Endodermal cell (in vitro differentiated cells): ENCODE results near the gene SLC2A4. TPM values are rescaled to one million over a fixed set of nuclear protein-coding genes. Genes with fewer than 3 reads are reported as not detected.
A peak's percentile ranks its signal among the peaks of the same experiment; 100 is the strongest.

ENCODE experiments used
- DNase-seq: peaks from one replicate; pipeline ENCODE4 v3.0.0-alpha.2; 2017
- H3K27ac ChIP-seq: 2 replicates; pipeline ENCODE4 v1.5.1; 2013; ENCODE audit warnings: mild to moderate bottlenecking, low read depth, low read length, moderate library complexity
- H3K27me3 ChIP-seq: 2 replicates; pipeline ENCODE4 v1.6.1; 2013; ENCODE audit warnings: mild to moderate bottlenecking, low read length, moderate library complexity; ENCODE audit not compliant: insufficient read depth, control insufficient read depth, poor library complexity, severe bottlenecking
- H3K36me3 ChIP-seq: 2 replicates; pipeline ENCODE4 v1.7.0; 2013; ENCODE audit warnings: mild to moderate bottlenecking, low read length, moderate library complexity; ENCODE audit not compliant: control insufficient read depth, insufficient read depth
- H3K4me1 ChIP-seq: one replicate; pipeline ENCODE4 v1.7.0; 2013; ENCODE audit warnings: low read length; ENCODE audit not compliant: control insufficient read depth, insufficient read depth
- H3K4me3 ChIP-seq: 2 replicates; pipeline ENCODE4 v1.5.1; 2013; ENCODE audit warnings: mild to moderate bottlenecking, low read length, moderate library complexity
- H3K9ac ChIP-seq: 2 replicates; pipeline ENCODE4 v1.6.1; 2013; ENCODE audit warnings: mild to moderate bottlenecking, low read length, moderate library complexity; ENCODE audit not compliant: poor library complexity, severe bottlenecking; ENCODE audit errors: extremely low read depth
- H3K9me3 ChIP-seq: 2 replicates; pipeline ENCODE4 v1.6.1; 2013; ENCODE audit warnings: mild to moderate bottlenecking, low read length, moderate library complexity; ENCODE audit not compliant: control insufficient read depth
- H3K27ac Mint-ChIP-seq: 2 replicates; pipeline ENCODE4 v1.8.0; 2020; ENCODE audit warnings: mixed read lengths
- H3K27me3 Mint-ChIP-seq: 2 replicates; pipeline ENCODE4 v1.8.0; 2021; ENCODE audit warnings: mild to moderate bottlenecking, mixed read lengths; ENCODE audit not compliant: insufficient read depth
- H3K36me3 Mint-ChIP-seq: 2 replicates; pipeline ENCODE4 v1.8.0; 2020; ENCODE audit warnings: low read depth, mixed read lengths
- H3K4me1 Mint-ChIP-seq: 2 replicates; pipeline ENCODE4 v1.8.0; 2020; ENCODE audit warnings: mixed read lengths
- H3K4me3 Mint-ChIP-seq: 2 replicates; pipeline ENCODE4 v1.8.0; 2020; ENCODE audit warnings: mild to moderate bottlenecking, moderate library complexity, mixed read lengths
- H3K9me3 Mint-ChIP-seq: 2 replicates; pipeline ENCODE4 v1.8.0; 2020; ENCODE audit warnings: mild to moderate bottlenecking, mixed read lengths
- WGBS, 2 experiments: methylation state at CpG; one replicate each; pipeline versions ENCODE4 v1.1.5 to v1.1.7; 2013; ENCODE audit warnings: missing lambda C conversion rate in 2 of 2, mixed read lengths in 1 of 2; ENCODE audit not compliant: insufficient coverage in 1 of 2, insufficient read length in 1 of 2; 5-methylcytosine and 5-hydroxymethylcytosine counted together
- total RNA-seq, 2 donors: library from RNA; stranded (reverse); fragmentation: NEBNext Ultra II Directional in 1 of 2; extraction: Animal tissue kit (Norgen Biotek cat#: 25700) in 1 of 2; gene quantifications; 2 replicates in 1 of 2; 3 replicates in 1 of 2; pipeline ENCODE4 v1.2.1, GENCODE V29; 2021
- TF ChIP-seq, protein P1 (sequence below): fragments of 200-600 bp; sonication (generic); conservative IDR thresholded peaks from 2 replicates; pipeline ENCODE4 v1.5.0; 2021; ENCODE audit warnings: antibody characterized with exemption, mild to moderate bottlenecking

Gene SLC2A4
- total RNA-seq, 2 donors from 2014 or later, result 2.2 to 5.4 TPM

DNA sequence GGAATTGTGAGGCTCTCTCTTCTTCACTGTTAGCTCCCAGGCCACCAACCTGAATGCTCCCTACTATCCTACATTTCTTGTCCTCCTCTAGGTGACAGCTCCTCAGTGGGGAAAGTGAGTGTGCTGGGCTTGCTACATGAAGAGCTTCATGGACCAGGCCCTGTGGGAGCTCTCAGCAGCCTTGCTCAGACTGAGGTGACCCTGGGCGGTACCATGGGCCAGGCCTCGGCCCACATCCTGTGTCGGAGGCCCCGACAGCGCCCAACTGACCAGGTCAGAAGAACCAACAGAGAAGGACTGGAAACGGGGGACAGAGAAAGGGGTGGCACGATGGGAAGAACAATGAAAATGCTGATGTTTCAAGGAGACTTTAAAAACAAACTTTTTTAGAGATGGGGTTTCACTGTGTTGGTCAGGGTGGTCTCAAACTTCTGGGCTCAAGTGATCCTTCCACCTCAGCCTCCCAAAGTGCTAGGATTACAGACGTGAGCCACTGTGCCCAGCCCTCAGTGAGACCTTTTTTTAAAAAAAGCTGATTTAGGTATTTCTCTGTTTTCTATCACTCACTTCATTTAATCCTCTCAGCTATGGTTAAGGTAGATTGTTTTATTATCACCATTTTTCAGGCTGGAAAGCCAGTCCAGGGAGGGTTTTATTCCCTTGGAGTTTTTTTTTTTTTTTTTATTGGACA, 24.6 kb upstream of the SLC2A4 start:
- peaks cover 7% of the 10 kb centered on the region for H3K4me1 Mint-ChIP-seq
- H3K27ac Mint-ChIP-seq, result no peak overlapping the region
- H3K9me3 Mint-ChIP-seq, result no peaks in the 10 kb centered on the region
- TF ChIP-seq, protein P1, sequence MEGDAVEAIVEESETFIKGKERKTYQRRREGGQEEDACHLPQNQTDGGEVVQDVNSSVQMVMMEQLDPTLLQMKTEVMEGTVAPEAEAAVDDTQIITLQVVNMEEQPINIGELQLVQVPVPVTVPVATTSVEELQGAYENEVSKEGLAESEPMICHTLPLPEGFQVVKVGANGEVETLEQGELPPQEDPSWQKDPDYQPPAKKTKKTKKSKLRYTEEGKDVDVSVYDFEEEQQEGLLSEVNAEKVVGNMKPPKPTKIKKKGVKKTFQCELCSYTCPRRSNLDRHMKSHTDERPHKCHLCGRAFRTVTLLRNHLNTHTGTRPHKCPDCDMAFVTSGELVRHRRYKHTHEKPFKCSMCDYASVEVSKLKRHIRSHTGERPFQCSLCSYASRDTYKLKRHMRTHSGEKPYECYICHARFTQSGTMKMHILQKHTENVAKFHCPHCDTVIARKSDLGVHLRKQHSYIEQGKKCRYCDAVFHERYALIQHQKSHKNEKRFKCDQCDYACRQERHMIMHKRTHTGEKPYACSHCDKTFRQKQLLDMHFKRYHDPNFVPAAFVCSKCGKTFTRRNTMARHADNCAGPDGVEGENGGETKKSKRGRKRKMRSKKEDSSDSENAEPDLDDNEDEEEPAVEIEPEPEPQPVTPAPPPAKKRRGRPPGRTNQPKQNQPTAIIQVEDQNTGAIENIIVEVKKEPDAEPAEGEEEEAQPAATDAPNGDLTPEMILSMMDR, result no peak
- WGBS, 2 experiments, result 93 to 97% methylated on average over 7 to 8 of the region's 8 CpGs
- no peaks in the 10 kb centered on the region for H3K9me3 ChIP-seq
- peaks cover 17% of the 10 kb centered on the region for H3K27me3 ChIP-seq
- no peaks in the 10 kb centered on the region for H3K4me1 ChIP-seq
- H3K9ac ChIP-seq, result no peak overlapping the region
- no peak overlapping the region for H3K4me3 Mint-ChIP-seq
- no peak overlapping the region for H3K4me3 ChIP-seq
- H3K27ac ChIP-seq, result no peak overlapping the region
- peaks cover 37% of the 10 kb centered on the region for H3K36me3 ChIP-seq
- no peak for DNase-seq
- no peaks in the 10 kb centered on the region for H3K27me3 Mint-ChIP-seq
- peaks cover 39% of the 10 kb centered on the region for H3K36me3 Mint-ChIP-seq

GRCh38 chr17:7258731-7259554, 22.6 kb upstream of the SLC2A4 start:
- TF ChIP-seq, protein P1, result no peak
- H3K4me1 ChIP-seq, result no peaks in the 10 kb centered on the region
- H3K4me3 Mint-ChIP-seq, result peak overlapping the region; percentile 98
- 94 to 96% methylated on average over 6 to 7 of the region's 7 CpGs for WGBS, 2 experiments
- peaks cover 36% of the 10 kb centered on the region for H3K27me3 ChIP-seq
- no peak overlapping the region for H3K27ac ChIP-seq
- H3K4me3 ChIP-seq, result no peak overlapping the region
- peaks cover 10% of the 10 kb centered on the region for H3K4me1 Mint-ChIP-seq
- peak overlapping the region; percentile 52 for H3K27ac Mint-ChIP-seq
- H3K27me3 Mint-ChIP-seq, result no peaks in the 10 kb centered on the region
- H3K36me3 ChIP-seq, result peaks cover 35% of the 10 kb centered on the region
- H3K36me3 Mint-ChIP-seq, result peaks cover 38% of the 10 kb centered on the region
- no peak overlapping the region for H3K9ac ChIP-seq
- H3K9me3 ChIP-seq, result no peaks in the 10 kb centered on the region
- DNase-seq, result no peak
- no peaks in the 10 kb centered on the region for H3K9me3 Mint-ChIP-seq

DNA sequence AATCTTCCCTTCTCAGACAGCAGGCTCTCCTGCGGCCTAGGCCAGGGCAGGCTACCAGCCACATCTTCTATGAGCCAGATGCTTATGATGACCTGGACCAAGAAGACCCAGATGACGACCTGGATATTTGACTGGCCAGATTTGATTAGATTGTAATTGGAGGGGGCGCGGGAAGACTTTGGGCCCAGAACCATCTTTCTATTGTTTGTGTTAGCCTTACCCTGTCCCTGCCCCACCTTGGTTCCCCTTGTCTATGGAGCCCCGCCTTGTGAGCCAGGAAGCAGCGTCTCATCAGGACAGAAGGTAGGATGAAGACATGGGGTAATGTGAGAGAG, 22.0 kb upstream of the SLC2A4 start:
- H3K4me3 Mint-ChIP-seq, result peak overlapping the region; percentile 98
- 93 to 100% methylated on average over 1 to 5 of the region's 6 CpGs for WGBS, 2 experiments
- Histone ChIP-seq H3K9ac (no peak overlapping the region), H3K4me3 (no peak overlapping the region), H3K9me3 (no peaks in the 10 kb centered on the region), H3K36me3 (peaks cover 29% of the 10 kb centered on the region), H3K27me3 (peaks cover 36% of the 10 kb centered on the region), H3K4me1 (no peaks in the 10 kb centered on the region), H3K27ac (no peak overlapping the region)
- DNase-seq, result no peak
- H3K36me3 Mint-ChIP-seq, result peaks cover 34% of the 10 kb centered on the region
- no peaks in the 10 kb centered on the region for H3K27me3 Mint-ChIP-seq
- peak overlapping the region; percentile 52 for H3K27ac Mint-ChIP-seq
- H3K9me3 Mint-ChIP-seq, result no peaks in the 10 kb centered on the region
- H3K4me1 Mint-ChIP-seq, result peaks cover 12% of the 10 kb centered on the region
- TF ChIP-seq, protein P1, result no peak
